Subcutaneous adipose tissue (tissue), 4 donors: ENCODE results near the gene XPOT. TPM values are rescaled to one million over a fixed set of nuclear protein-coding genes. Genes with fewer than 3 reads are reported as not detected.

ENCODE experiments used
- total RNA-seq, 4 donors: library from RNA; depleted of rRNA; stranded (reverse); fragments of >200 nt; gene quantifications; one replicate each; pipeline ENCODE4 v1.1.0, GENCODE V29; 2016
- TF ChIP-seq, protein P1 (sequence below): fragments of 450-650 bp; IDR thresholded peaks from one replicate; pipeline ENCODE4 v1.5.1; 2016; ENCODE audit warnings: low read depth, mild to moderate bottlenecking, control low read depth, antibody characterized with exemption, moderate library complexity

XPOT gene
- total RNA-seq, 4 donors from 2014 or later: 53.7 to 116 (median 69.7) TPM

DNA sequence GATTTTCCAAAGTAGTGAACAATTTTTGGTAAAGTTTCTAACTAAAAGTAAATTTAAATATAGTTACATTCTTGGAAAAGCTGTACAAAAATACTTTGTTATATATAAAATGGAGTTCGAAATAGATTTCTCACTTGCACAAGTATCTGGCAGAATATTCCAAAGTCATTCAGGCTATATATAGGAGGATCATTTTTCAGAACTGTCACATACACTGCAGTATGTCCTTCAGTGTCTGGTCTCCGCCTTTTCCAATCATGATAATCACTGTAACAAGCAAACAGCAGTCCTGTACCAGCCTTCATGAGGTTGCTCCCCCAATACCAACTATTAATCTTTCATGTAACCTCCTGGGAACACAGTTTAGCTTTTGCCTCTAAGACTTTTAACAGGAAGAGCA lies 66.3 kb downstream of the XPOT start:
- TF ChIP-seq, protein P1, sequence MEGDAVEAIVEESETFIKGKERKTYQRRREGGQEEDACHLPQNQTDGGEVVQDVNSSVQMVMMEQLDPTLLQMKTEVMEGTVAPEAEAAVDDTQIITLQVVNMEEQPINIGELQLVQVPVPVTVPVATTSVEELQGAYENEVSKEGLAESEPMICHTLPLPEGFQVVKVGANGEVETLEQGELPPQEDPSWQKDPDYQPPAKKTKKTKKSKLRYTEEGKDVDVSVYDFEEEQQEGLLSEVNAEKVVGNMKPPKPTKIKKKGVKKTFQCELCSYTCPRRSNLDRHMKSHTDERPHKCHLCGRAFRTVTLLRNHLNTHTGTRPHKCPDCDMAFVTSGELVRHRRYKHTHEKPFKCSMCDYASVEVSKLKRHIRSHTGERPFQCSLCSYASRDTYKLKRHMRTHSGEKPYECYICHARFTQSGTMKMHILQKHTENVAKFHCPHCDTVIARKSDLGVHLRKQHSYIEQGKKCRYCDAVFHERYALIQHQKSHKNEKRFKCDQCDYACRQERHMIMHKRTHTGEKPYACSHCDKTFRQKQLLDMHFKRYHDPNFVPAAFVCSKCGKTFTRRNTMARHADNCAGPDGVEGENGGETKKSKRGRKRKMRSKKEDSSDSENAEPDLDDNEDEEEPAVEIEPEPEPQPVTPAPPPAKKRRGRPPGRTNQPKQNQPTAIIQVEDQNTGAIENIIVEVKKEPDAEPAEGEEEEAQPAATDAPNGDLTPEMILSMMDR: no peak

DNA sequence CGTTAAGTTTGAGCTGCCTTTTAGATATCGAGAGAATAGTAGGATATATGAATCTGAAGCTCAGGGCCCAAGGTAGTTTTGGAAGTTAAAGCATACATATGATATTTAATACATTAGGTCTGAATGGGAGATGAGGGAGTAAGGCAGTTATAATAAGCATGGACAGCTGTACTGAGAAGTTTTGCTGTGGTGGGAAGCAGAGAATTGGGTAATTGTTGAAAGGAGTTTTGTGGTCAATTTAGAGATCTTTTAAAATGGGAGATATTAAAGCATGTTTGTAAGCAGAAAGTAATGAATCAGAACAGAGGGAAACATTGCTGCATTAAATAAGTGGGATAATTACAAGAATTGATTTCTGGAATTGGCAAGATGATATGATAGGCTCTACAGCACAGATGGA lies 69.0 kb downstream of the XPOT start:
- TF ChIP-seq, protein P1: no peak

DNA sequence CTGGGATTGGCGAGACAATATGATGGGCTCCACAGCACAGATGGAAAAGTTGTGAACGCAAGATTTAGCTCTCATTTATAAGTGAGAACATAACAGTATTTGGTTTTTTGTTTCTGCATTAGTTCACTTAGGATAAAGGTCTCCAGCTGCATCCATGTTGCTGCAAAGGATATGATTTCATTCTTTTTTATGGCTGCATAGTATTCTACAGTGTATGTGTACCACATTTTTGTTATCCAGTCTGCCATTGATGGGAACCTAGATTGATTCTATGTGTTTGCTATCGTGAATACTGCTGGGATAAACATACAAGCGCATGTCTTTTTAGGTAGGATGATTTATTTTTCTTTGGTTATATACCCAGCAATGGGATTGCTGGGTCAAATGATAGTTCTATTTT lies 71.3 kb downstream of the XPOT start:
- TF ChIP-seq, protein P1: no peak

DNA sequence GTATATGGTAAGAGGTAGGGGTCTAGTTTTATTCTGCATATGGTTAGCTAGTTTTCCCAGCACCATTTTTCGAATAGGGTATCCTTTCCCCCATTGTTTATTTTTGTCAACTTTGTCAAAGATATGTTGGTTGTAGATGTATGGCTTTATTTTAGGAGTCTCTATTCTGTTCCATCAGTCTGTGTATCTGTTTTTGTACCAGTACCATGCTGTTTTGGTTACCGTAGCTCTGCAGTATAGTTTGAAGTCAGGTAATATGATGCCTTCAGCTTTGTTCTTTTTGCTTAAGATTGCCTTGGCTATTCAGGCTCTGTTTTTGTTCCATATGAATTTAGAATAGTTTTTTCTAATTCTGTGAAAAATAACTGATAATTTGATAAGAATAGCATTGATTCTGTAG lies 72.7 kb downstream of the XPOT start:
- TF ChIP-seq, protein P1: no peak

DNA sequence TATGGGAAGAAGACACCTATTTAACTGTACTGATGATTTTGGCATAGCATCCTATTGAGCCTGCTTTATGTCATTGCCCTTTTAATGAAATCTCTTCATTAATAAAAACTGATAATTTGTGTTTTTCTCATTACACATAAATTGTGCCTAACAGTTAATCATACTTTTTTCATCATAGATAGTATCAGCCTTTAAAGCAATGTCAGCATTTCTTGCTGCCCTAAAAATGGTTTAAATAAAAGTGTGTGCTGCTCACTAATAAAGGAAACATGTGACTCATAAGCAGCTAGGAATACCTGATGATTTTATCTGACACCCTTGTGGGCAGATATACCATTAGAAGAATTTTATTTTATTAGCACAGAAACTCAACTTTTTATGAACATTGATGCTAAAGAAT lies 74.5 kb downstream of the XPOT start:
- TF ChIP-seq, protein P1: no peak

DNA sequence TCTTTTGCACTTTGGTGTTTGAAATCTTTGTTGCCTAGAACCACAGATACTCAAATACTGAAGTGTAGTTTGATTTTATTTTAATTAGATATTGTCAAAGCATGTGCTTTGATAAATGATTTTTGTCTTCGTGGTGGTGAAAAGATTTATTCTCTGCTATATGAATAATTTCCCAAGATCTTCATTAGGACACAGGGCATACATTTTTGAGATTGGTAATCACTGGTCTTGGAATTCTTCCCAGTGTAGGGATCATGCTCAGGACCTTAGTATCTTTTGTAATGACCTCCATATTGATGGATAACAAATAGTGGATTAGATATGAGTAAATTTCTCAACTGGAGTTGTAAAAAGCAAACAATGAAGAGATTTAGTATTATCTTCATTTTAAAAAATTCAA lies 76.0 kb downstream of the XPOT start:
- TF ChIP-seq, protein P1: no peak

DNA sequence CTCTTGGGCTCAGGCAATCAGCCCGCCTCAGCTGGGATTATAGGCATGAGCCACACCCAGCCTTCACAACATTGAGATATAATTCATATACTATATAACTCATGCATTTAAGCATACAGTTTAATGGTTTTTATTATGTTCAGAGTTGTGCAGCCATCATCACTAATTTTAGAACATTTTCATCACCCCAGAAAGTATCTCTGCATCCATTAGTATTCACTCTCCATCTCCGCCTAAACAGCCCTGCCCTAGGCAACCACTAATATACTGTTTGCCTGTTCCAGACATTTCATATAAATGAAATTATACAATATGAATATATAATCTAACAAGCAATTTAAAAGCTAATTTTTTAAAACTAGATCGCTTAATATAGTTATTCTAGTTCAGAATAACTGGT lies 82.5 kb downstream of the XPOT start:
- TF ChIP-seq, protein P1: no peak
